ENCODE data around the gene CABP2. TPM values are rescaled to one million over a fixed set of nuclear protein-coding genes. Genes with fewer than 3 reads are reported as not detected.

Gene CABP2
- total RNA-seq, 6 donors from 2014 or later = not detected

DNA sequence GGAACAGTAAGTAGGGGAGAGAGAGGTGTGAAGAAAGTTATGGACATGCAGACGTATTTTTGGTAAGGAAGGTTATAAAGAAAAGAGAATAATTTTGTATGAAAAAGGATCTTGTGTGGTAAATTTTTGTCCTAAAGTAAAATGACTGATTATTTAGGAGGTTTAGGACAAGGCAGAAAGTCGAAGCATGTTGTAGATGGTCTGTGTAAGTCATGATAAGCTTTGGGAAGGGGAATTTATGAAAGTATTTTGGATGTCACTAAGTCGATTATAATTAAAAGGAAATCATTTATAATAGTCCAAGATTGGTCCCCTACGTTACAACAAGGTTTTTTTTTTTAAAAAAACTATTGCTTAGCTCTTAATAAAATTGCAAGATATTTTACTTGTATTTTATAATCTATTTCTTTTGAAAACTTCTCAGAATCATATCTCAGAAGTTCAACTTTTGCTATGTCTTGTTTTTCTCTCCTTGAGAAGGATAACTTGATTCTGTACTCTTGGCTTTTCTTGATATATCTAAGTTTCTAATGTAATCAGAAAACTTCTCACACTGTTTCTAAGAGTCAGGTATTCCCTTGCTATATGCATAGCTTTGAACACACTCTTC lies 10.9 kb upstream of the CABP2 start:
- TF ChIP-seq POLR2AphosphoS5 (IDR thresholded peaks at IDR 0.05) = no peak
- ATAC-seq (ENCODE audit: low FRiP score in 2 of 2) (no peak), DNase-seq (no peak)
- H3K9me3 ChIP-seq = peaks cover 0 to 10% (median 5%) of the 10 kb centered on the region in 4 donors
- no peaks in the 10 kb centered on the region for H3K4me1 ChIP-seq
- H3K4me3 ChIP-seq = no peak overlapping the region
- no peaks in the 10 kb centered on the region for H3K27me3 ChIP-seq
- 31 to 36% methylated on average over 4 of the region's 4 CpGs for WGBS, 2 donors
- no peak overlapping the region for H3K27ac ChIP-seq
- H3K36me3 ChIP-seq = no peaks in the 10 kb centered on the region

DNA sequence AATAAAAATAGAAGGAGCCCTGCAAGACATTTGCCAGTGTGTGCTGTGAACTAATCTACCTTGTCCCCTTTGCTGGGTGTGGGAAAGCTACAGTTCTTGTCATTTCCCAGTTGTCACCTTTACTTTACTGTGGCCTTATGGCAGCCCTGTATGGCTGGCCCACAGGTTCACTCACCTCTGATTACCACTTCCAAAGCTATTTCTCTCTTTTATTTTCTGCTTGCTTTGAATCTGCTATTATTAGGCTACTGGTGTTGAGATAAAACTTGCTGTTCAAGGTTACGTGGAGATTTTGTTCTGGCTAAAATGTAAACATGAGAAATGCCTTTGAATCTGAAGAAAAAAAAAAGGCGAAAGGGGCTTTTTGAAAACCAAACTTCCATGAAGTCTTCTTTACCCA lies 9.6 kb upstream of the CABP2 start:
- H3K27ac ChIP-seq = no peak overlapping the region
- no peaks in the 10 kb centered on the region for H3K27me3 ChIP-seq
- WGBS, 2 donors = 78 to 83% methylated on average over 2 of the region's 2 CpGs
- H3K9me3 ChIP-seq = peaks cover 0 to 10% (median 5%) of the 10 kb centered on the region in 4 donors
- no peak for ATAC-seq (ENCODE audit: low FRiP score in 2 of 2)
- no peaks in the 10 kb centered on the region for H3K36me3 ChIP-seq
- H3K4me3 ChIP-seq = no peak overlapping the region
- TF ChIP-seq EP300 (IDR thresholded peaks at IDR 0.05) (no peak), POLR2A (IDR thresholded peaks at IDR 0.05) (no peak), POLR2AphosphoS5 (IDR thresholded peaks at IDR 0.05) (no peak)
- TF ChIP-seq, protein P1, sequence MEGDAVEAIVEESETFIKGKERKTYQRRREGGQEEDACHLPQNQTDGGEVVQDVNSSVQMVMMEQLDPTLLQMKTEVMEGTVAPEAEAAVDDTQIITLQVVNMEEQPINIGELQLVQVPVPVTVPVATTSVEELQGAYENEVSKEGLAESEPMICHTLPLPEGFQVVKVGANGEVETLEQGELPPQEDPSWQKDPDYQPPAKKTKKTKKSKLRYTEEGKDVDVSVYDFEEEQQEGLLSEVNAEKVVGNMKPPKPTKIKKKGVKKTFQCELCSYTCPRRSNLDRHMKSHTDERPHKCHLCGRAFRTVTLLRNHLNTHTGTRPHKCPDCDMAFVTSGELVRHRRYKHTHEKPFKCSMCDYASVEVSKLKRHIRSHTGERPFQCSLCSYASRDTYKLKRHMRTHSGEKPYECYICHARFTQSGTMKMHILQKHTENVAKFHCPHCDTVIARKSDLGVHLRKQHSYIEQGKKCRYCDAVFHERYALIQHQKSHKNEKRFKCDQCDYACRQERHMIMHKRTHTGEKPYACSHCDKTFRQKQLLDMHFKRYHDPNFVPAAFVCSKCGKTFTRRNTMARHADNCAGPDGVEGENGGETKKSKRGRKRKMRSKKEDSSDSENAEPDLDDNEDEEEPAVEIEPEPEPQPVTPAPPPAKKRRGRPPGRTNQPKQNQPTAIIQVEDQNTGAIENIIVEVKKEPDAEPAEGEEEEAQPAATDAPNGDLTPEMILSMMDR (IDR thresholded peaks at IDR 0.05) = no peak
- H3K4me1 ChIP-seq = no peaks in the 10 kb centered on the region
- no peak for DNase-seq

DNA sequence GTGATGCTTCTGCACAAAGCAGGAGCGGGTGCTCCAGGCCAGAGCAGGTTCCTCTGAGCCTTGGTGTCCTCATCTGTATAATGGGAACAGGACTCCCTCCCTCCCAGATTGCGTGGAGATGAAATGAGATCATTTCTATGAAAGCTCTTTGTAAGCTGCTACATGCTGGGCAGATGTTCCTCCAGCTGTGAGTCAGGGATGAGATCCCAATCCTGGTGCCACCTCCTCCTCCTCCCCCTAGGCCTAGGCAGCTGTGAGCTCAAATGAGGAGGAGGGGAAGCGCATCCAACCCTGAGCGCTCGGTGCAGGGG lies 7.0 kb upstream of the CABP2 start:
- DNase-seq (no peak), ATAC-seq (ENCODE audit: low FRiP score in 2 of 2) (no peak)
- H3K4me1 ChIP-seq = no peaks in the 10 kb centered on the region
- H3K9me3 ChIP-seq = peaks cover 0 to 10% (median 5%) of the 10 kb centered on the region in 4 donors
- WGBS, 2 donors = 83 to 86% methylated on average over 4 of the region's 5 CpGs
- no peaks in the 10 kb centered on the region for H3K27me3 ChIP-seq
- TF ChIP-seq POLR2AphosphoS5 (IDR thresholded peaks at IDR 0.05) (no peak), EP300 (IDR thresholded peaks at IDR 0.05) (no peak), POLR2A (IDR thresholded peaks at IDR 0.05) (no peak)
- TF ChIP-seq, protein P1 (IDR thresholded peaks at IDR 0.05) = no peak
- no peak overlapping the region for H3K27ac ChIP-seq
- H3K36me3 ChIP-seq = no peaks in the 10 kb centered on the region
- H3K4me3 ChIP-seq = no peak overlapping the region

DNA sequence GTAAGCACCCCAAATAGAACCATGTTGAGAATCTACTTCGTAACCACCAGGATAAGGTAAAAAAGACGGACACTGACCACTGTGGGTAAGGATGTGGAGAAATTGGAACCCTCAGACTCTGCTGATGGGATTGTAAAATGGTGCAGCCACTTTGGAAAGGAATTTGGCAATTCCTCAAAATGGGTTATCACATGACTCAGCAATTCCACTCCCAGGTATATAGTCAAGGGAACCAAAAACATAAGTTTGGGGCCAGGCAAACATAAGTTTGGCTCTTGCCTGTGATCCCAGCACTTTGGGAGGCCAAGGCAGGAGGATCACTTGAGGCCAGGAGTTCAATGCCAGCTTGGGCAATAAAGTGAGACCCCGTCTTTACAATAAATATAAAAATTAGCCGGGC lies 5.1 kb upstream of the CABP2 start:
- ATAC-seq (ENCODE audit: low FRiP score in 2 of 2) (no peak), DNase-seq (no peak)
- TF ChIP-seq, protein P1 (IDR thresholded peaks at IDR 0.05) = no peak
- TF ChIP-seq POLR2A (IDR thresholded peaks at IDR 0.05) (no peak), POLR2AphosphoS5 (IDR thresholded peaks at IDR 0.05) (no peak), EP300 (IDR thresholded peaks at IDR 0.05) (no peak)
- H3K4me1 ChIP-seq = no peaks in the 10 kb centered on the region
- no peaks in the 10 kb centered on the region for H3K27me3 ChIP-seq
- peaks cover 0 to under 1% (median 0%) of the 10 kb centered on the region in 4 donors for H3K9me3 ChIP-seq
- WGBS, 2 donors = 88 to 95% methylated on average over 4 of the region's 4 CpGs
- H3K27ac ChIP-seq = no peak overlapping the region
- H3K36me3 ChIP-seq = no peaks in the 10 kb centered on the region
- H3K4me3 ChIP-seq = no peak overlapping the region

DNA sequence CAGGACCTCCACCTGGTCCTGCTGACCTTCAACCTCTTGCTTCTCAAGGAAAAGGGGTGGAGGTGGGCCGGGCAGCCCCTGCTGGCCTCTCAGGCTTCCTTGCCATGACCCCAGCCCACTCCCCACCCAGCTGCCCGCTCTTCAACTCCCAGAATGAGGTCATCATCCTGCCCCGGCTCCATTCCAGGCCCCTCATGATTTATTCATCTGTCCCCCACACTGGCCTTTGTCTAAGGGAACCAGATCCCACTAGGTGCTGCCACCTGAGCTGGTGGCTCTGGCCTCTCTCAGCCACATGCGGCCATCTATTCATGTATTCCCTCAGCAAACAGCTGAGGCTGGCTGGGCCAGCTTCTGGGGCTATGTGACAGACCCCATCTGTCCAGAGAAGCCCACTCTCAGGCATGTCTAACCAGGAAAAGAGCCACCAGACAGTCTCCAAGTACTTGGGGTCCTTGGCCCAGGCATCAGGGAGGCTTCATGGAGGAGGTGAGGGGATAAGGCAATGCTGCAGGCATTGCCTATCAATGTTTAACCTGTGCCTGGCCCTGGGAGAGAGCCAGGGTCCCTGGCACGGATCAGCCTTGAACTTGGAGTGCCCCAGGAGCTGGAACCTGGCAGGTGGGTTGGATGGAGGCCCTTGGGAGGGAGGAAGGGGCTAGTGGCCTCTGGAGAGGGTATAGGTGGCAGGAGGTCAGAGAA lies 2.2 kb upstream of the CABP2 start:
- DNase-seq = no peak
- TF ChIP-seq EP300 (IDR thresholded peaks at IDR 0.05) (no peak), POLR2A (IDR thresholded peaks at IDR 0.05) (no peak), POLR2AphosphoS5 (IDR thresholded peaks at IDR 0.05) (no peak)
- TF ChIP-seq, protein P1 (IDR thresholded peaks at IDR 0.05) = no peak
- H3K27me3 ChIP-seq = no peaks in the 10 kb centered on the region
- H3K27ac ChIP-seq = no peak overlapping the region
- H3K36me3 ChIP-seq = no peaks in the 10 kb centered on the region
- H3K4me1 ChIP-seq = no peaks in the 10 kb centered on the region
- H3K4me3 ChIP-seq = no peak overlapping the region
- no peak for ATAC-seq (ENCODE audit: low FRiP score in 2 of 2)
- no peaks in the 10 kb centered on the region for H3K9me3 ChIP-seq
- 69 to 73% methylated on average over 4 to 5 of the region's 5 CpGs for whole genome bisulfite sequencing, 2 donors

Measured in upper lobe of left lung (tissue), 6 donors.